Karpas-422 (cell line): ENCODE data around the gene NAAA. TPM values are rescaled to one million over a fixed set of nuclear protein-coding genes. Genes with fewer than 3 reads are reported as not detected.

ENCODE experiments used
- DNase-seq: peaks from one replicate; pipeline ENCODE4 v3.0.0-alpha.2; 2015
- H2AFZ ChIP-seq: fragments of 200-600 bp; sonication (generic); 2 replicates; pipeline ENCODE4 v1.6.1; 2014; ENCODE audit warnings: antibody characterized with exemption, low read length, mixed read lengths
- H3K27ac ChIP-seq: fragments of 200-600 bp; sonication (generic); 2 replicates; pipeline ENCODE4 v1.5.1; 2014; ENCODE audit warnings: mild to moderate bottlenecking, low read length, moderate library complexity
- H3K27me3 ChIP-seq: fragments of 200-600 bp; sonication (generic); 2 replicates; pipeline ENCODE4 v1.6.1; 2014; ENCODE audit warnings: low read length, mixed read lengths
- H3K36me3 ChIP-seq: fragments of 200-600 bp; sonication (generic); 2 replicates; pipeline ENCODE4 v1.6.1; 2014; ENCODE audit warnings: low read length, mixed read lengths; ENCODE audit not compliant: insufficient read depth
- H3K4me1 ChIP-seq: fragments of 200-600 bp; sonication (generic); 2 replicates; pipeline ENCODE4 v1.6.1; 2014; ENCODE audit warnings: mild to moderate bottlenecking, low read length, mixed read lengths
- H3K4me2 ChIP-seq: fragments of 200-600 bp; sonication (generic); 2 replicates; pipeline ENCODE4 v1.6.1; 2014; ENCODE audit warnings: low read length, low read depth, mild to moderate bottlenecking; ENCODE audit not compliant: poor library complexity, severe bottlenecking
- H3K4me3 ChIP-seq: fragments of 200-600 bp; sonication (generic); 2 replicates; pipeline ENCODE4 v1.5.1; 2014; ENCODE audit warnings: mild to moderate bottlenecking, antibody characterized with exemption, low read length, mixed read lengths
- H3K79me2 ChIP-seq: fragments of 200-600 bp; sonication (generic); 2 replicates; pipeline ENCODE4 v1.6.1; 2014; ENCODE audit warnings: mild to moderate bottlenecking, low read length, mixed read lengths
- H3K9ac ChIP-seq: fragments of 200-600 bp; sonication (generic); 2 replicates; pipeline ENCODE4 v1.6.0; 2014; ENCODE audit warnings: low read length
- H3K9me2 ChIP-seq: fragments of 200-600 bp; sonication (generic), shearing (Covaris generic); replicated peaks from 2 replicates; pipeline ENCODE4 v1.6.0; 2014; ENCODE audit warnings: mild to moderate bottlenecking, low read length, moderate library complexity; ENCODE audit not compliant: insufficient read depth
- H3K9me3 ChIP-seq: fragments of 300-700, 200-600 bp; sonication (generic); 2 replicates; pipeline ENCODE4 v1.6.1; 2014; ENCODE audit warnings: low read length, mixed read lengths
- H4K20me1 ChIP-seq: fragments of 200-600 bp; sonication (generic); 2 replicates; pipeline ENCODE4 v1.6.1; 2014; ENCODE audit warnings: mild to moderate bottlenecking, antibody characterized with exemption, low read length, low read depth; ENCODE audit not compliant: insufficient read depth
- total RNA-seq: library from RNA; depleted of rRNA; stranded (reverse); fragments of >200 nt; shearing (Covaris generic); gene quantifications from 2 replicates; pipeline ENCODE4 v1.2.3, GENCODE V29; 2014; ENCODE audit warnings: low replicate concordance; rRNA removed

NAAA gene
- total RNA-seq: 13.8 and 15.1 TPM in 2 replicates

DNA sequence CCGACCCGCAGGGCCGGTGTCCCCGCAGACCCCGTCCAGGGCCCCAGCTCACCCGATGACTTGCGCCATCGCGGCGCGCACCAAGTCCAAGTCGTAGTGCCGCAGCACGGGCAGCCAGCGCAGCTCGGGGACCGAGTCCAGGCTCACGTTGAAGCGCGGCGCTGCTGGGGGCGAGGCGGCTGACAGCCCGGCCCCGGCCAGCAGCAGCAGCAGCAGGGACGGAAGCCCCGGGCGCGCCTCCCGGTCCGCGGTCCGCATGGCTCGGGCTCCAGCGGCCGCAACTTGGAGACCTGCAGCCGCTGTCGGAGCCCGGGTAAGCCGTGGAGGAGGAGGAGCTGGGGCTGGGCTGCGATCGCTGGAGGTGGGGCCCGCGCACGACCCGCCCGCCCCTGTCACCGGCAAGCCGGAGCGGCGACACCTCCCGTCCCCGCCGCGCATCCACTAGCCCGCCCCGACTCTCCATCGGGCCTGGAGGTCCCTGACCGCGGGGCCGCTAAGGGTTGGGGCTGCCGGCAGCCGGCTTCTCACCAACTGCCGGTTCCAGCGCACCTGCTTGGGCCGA, at the start of gene NAAA:
TSS of gene NAAA (minus strand) at position 322 of the 562 bp plus-strand sequence. CDS start at position 258, 64 bp downstream.
- H3K4me1 ChIP-seq: 0 out of 2 replicates have a peak, but pooled peaks cover 4% of the 10 kb centered on the region
- peaks cover 3% of the 10 kb centered on the region; the same call in 1 of the 2 replicates for H3K36me3 ChIP-seq
- peak within 1 kb of the TSS; percentile 86 for H2AFZ ChIP-seq
- peak within 1 kb of the TSS; percentile 84 for H3K4me2 ChIP-seq
- peaks cover 4% of the 10 kb centered on the region for H3K79me2 ChIP-seq
- no peaks in the 10 kb centered on the region for H3K9me3 ChIP-seq
- peak within 1 kb of the TSS; percentile 86 for H3K9ac ChIP-seq
- DNase-seq: peak; percentile 89
- H3K9me2 ChIP-seq: no peaks in the 10 kb centered on the region
- H3K27me3 ChIP-seq: no peaks in the 10 kb centered on the region
- no peaks in the 10 kb centered on the region for H4K20me1 ChIP-seq
- peak within 1 kb of the TSS; percentile 65 for H3K27ac ChIP-seq
- H3K4me3 ChIP-seq: peak within 1 kb of the TSS; percentile 87

GRCh38 chr4:75989846-75990528, 49.2 kb upstream of the NAAA start:
- Histone ChIP-seq H3K9ac (peak overlapping the region; percentile 85), H3K9me2 (no peaks in the 10 kb centered on the region), H3K9me3 (no peaks in the 10 kb centered on the region), H3K36me3 (no peaks in the 10 kb centered on the region), H3K27me3 (no peaks in the 10 kb centered on the region), H2AFZ (no peak overlapping the region), H4K20me1 (no peaks in the 10 kb centered on the region), H3K27ac (no peak overlapping the region; the same call in 1 of the 2 replicates), H3K4me1 (peaks cover 14% of the 10 kb centered on the region), H3K79me2 (peaks cover 58% of the 10 kb centered on the region), H3K4me2 (peak overlapping the region; percentile 91), H3K4me3 (peak overlapping the region; percentile 89)
- peak; percentile 45 for DNase-seq

DNA sequence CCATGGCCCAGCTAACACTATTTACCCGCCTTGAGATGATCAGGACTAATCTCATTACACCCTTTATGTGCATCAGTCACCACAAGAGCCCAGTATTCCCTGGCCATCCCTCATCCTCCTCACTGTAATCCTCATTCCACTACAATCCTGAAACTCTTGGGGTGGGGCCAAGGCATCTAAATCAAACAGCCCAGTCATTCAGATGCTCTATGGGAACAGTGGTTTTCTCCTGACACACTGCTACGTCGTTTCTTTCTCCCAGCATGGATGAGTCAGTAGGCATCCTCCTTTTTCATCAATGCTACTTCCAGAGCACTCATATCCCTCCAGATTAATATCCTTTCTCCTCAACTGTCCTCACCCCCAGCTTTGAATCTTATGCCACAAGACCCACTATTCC, 44.3 kb upstream of the NAAA start:
- Histone ChIP-seq H3K27me3 (no peaks in the 10 kb centered on the region), H3K4me1 (peaks cover 12% of the 10 kb centered on the region), H3K9me3 (no peaks in the 10 kb centered on the region), H3K9ac (no peak overlapping the region), H4K20me1 (no peaks in the 10 kb centered on the region), H2AFZ (no peak overlapping the region), H3K36me3 (no peaks in the 10 kb centered on the region; the same call in none of the 2 replicates), H3K4me2 (no peak overlapping the region), H3K9me2 (no peaks in the 10 kb centered on the region), H3K27ac (no peak overlapping the region), H3K79me2 (peaks cover 60% of the 10 kb centered on the region), H3K4me3 (no peak overlapping the region)
- no peak for DNase-seq

DNA sequence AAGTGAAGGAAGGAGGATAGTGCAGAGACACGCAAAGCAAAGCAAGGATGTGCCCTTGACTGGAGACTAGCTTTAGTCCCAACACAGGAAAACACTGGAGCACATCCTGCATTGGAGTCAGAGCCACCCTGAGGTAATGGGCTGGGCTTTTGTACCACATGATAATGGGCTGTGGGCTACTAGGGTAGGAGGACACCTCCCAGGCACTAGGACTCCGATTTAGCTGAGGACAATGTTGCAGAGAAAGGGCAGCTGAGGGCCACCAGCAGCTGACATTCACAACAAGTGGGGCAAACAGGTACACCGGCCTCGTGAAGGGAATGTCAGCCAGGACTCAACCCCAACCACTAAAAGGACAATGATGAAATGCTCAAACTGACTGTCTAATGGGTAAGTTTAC, 39.8 kb upstream of the NAAA start:
- Histone ChIP-seq H3K4me2 (no peak overlapping the region), H2AFZ (no peak overlapping the region), H3K9me3 (no peaks in the 10 kb centered on the region), H3K27ac (no peak overlapping the region), H3K79me2 (peaks cover 14% of the 10 kb centered on the region), H4K20me1 (no peaks in the 10 kb centered on the region), H3K9ac (no peak overlapping the region), H3K4me3 (no peak overlapping the region), H3K4me1 (no peaks in the 10 kb centered on the region), H3K36me3 (peaks cover 28% of the 10 kb centered on the region), H3K9me2 (no peaks in the 10 kb centered on the region), H3K27me3 (no peaks in the 10 kb centered on the region)
- DNase-seq: no peak

DNA sequence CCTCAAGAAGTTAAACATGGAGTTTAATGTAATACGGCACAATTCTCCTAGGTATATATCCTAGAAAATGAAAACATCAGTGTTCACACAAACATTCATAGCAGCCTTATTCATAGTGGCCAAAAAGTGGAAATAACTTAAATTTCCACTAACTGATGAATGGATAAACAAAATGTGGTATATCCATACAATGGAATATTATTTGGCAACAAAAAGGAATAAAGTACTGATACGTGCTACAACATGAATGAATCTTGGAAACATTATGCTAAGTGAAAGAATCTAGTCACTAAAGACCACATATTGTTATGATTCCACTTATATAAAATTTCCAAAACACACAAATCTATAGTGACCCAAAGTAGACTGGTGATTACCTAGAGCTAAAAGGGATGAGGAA, 35.4 kb upstream of the NAAA start:
- H3K36me3 ChIP-seq: peaks cover 31% of the 10 kb centered on the region
- H3K4me1 ChIP-seq: no peaks in the 10 kb centered on the region
- no peaks in the 10 kb centered on the region for H4K20me1 ChIP-seq
- H3K27me3 ChIP-seq: no peaks in the 10 kb centered on the region
- H3K9ac ChIP-seq: no peak overlapping the region
- H3K4me2 ChIP-seq: no peak overlapping the region
- no peak overlapping the region for H3K4me3 ChIP-seq
- DNase-seq: no peak
- no peak overlapping the region for H3K27ac ChIP-seq
- no peaks in the 10 kb centered on the region for H3K9me3 ChIP-seq
- no peak overlapping the region for H2AFZ ChIP-seq
- H3K79me2 ChIP-seq: no peaks in the 10 kb centered on the region
- H3K9me2 ChIP-seq: no peaks in the 10 kb centered on the region

GRCh38 chr4:75973766-75974165, 33.0 kb upstream of the NAAA start:
- Histone ChIP-seq H3K4me2 (no peak overlapping the region), H3K79me2 (no peaks in the 10 kb centered on the region), H3K4me1 (no peaks in the 10 kb centered on the region), H3K27me3 (no peaks in the 10 kb centered on the region), H3K9me3 (no peaks in the 10 kb centered on the region), H3K9me2 (no peaks in the 10 kb centered on the region), H3K9ac (no peak overlapping the region), H3K4me3 (no peak overlapping the region), H2AFZ (no peak overlapping the region), H3K36me3 (peaks cover 38% of the 10 kb centered on the region), H4K20me1 (no peaks in the 10 kb centered on the region), H3K27ac (no peak overlapping the region)
- no peak for DNase-seq

DNA sequence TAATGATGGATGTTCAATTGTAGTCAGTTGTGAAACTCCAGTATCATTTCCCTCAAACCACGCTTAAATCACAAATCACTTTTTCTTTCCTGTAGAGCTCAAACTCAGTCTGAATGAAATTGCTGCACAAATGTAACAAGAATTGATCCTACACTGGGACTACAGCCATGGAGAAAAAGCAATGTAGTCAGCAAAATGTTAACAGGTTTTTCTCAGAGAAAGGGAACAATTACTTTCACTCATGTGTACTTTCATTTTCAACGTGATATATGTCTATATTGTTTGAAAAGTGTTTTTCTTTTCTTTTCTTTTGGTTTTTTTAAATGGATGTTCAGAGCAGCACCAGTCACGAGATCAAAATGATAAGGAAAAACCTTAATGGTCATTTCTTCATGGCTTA, 27.3 kb upstream of the NAAA start:
- DNase-seq: no peak
- Histone ChIP-seq H2AFZ (no peak overlapping the region), H3K9me3 (no peaks in the 10 kb centered on the region), H3K36me3 (peaks cover 36% of the 10 kb centered on the region), H3K4me1 (no peaks in the 10 kb centered on the region), H3K4me3 (no peak overlapping the region), H4K20me1 (no peaks in the 10 kb centered on the region), H3K4me2 (no peak overlapping the region), H3K27ac (no peak overlapping the region), H3K79me2 (no peaks in the 10 kb centered on the region), H3K9ac (no peak overlapping the region), H3K9me2 (no peaks in the 10 kb centered on the region), H3K27me3 (no peaks in the 10 kb centered on the region)

- Histone ChIP-seq H3K4me3 (no peak overlapping the region), H3K36me3 (peaks cover 29% of the 10 kb centered on the region), H3K9me2 (no peaks in the 10 kb centered on the region), H3K9me3 (no peaks in the 10 kb centered on the region), H2AFZ (no peak overlapping the region), H3K9ac (no peak overlapping the region), H3K27ac (no peak overlapping the region), H3K4me2 (no peak overlapping the region), H3K27me3 (no peaks in the 10 kb centered on the region), H3K79me2 (no peaks in the 10 kb centered on the region), H3K4me1 (no peaks in the 10 kb centered on the region), H4K20me1 (no peaks in the 10 kb centered on the region)
- DNase-seq: no peak
These were observed 22.7 kb upstream of the NAAA start for GRCh38 chr4:75963558-75963957.
